ENCODE data around the gene OR1A2.
"Not testable (repeated sequence)": the region's sequence is repeated elsewhere in the genome, so short reads cannot be mapped to it uniquely, and the experiment has no call there.

Gene OR1A2

GRCh38 chr17:3197219-3197618 lies at the start of gene OR1A2:
Gene OR1A2, plus strand, starts transcription at chr17:3197519. Its CDS starts 0 bp downstream, at chr17:3197519.
- DNase-seq (ENCODE audit: low spot score): no peak

- DNase-seq (ENCODE audit: low spot score): no peak
These were observed 40.1 kb upstream of the OR1A2 start for GRCh38 chr17:3157218-3157617.

GRCh38 chr17:3167574-3167973 lies 29.7 kb upstream of the OR1A2 start:
- no peak for DNase-seq (ENCODE audit: low spot score)

- DNase-seq (ENCODE audit: low spot score): no peak
These were observed 7.4 kb upstream of the OR1A2 start for GRCh38 chr17:3189961-3190360.

- DNase-seq (ENCODE audit: low spot score): no peak
These were observed 10.0 kb downstream of the OR1A2 start, which contains the start of gene OR1A1 for GRCh38 chr17:3207367-3207766. Gene OR1A1, plus strand, starts transcription at chr17:3207667. Its CDS starts 7,954 bp downstream, at chr17:3215621.

GRCh38 chr17:3208484-3208883 lies 11.2 kb downstream of the OR1A2 start:
- no peak for DNase-seq (ENCODE audit: low spot score)

GRCh38 chr17:3213001-3213400 lies 15.7 kb downstream of the OR1A2 start:
- no peak for DNase-seq (ENCODE audit: low spot score)

GRCh38 chr17:3213587-3213986 lies 16.3 kb downstream of the OR1A2 start:
- no peak for DNase-seq (ENCODE audit: low spot score)

GRCh38 chr17:3219978-3220377 lies 22.7 kb downstream of the OR1A2 start:
- DNase-seq (ENCODE audit: low spot score): not testable (repeated sequence)

- no peak for DNase-seq (ENCODE audit: low spot score)
These were observed 24.5 kb downstream of the OR1A2 start for GRCh38 chr17:3221850-3222249.

GRCh38 chr17:3222505-3222904 lies 25.2 kb downstream of the OR1A2 start:
- no peak for DNase-seq (ENCODE audit: low spot score)

- not testable (repeated sequence) for DNase-seq (ENCODE audit: low spot score)
These were observed 27.5 kb downstream of the OR1A2 start for GRCh38 chr17:3224721-3225352.

- DNase-seq (ENCODE audit: low spot score): not testable (repeated sequence)
These were observed 35.0 kb downstream of the OR1A2 start for GRCh38 chr17:3232300-3232699.

GRCh38 chr17:3238685-3239084 lies 41.4 kb downstream of the OR1A2 start:
- DNase-seq (ENCODE audit: low spot score): not testable (repeated sequence)

- not testable (repeated sequence) for DNase-seq (ENCODE audit: low spot score)
These were observed 43.7 kb downstream of the OR1A2 start for GRCh38 chr17:3241044-3241443.

- not testable (repeated sequence) for DNase-seq (ENCODE audit: low spot score)
These were observed 47.5 kb downstream of the OR1A2 start for GRCh38 chr17:3244841-3245240.
